GM18873 (cell line): Measurements from ENCODE around the gene KDM4B.

Experiments
- ATAC-seq: cut with Tn5 transposase; IDR thresholded peaks from one replicate; pipeline ENCODE4 v1.9.1; 2021; ENCODE audit warnings: mild to moderate bottlenecking, moderate library complexity, moderate number of reproducible peaks; ENCODE audit not compliant: unreplicated experiment, low FRiP score

Gene KDM4B

DNA sequence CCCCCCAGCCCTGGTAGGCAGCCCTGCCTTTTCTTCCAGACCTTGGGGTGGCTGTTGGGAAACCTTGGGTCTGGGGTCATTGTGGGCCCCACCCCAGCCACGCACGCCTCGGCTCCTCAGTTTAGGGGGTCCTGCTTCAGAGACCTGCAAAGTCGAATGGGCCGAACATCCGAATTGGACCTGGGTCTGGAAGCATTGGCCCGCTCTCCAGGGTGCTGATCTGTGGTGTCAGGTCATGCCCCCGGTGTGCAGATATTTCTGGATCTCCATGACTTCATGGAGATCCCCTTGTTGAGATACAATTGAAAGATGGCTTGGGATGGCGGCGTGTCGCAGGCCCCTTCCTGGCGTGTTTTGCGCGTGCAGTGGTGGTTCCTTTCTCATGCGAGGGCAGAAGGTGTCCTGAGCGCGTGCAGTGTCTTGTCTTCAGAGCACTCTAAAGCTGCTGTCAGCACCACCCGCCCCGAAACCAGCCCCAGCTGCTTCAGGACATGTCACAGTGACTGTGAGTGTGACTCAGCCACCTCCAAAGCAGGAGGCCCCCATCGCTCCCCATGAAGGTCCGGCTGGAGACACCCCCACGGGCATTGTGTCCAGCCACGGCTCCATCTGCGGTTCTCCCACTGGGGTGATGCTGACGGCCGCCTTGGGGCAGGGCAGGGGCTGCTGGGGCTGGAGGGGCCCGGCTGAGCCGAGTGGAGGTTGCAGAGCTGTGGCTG, 112.7 kb downstream of the KDM4B start:
- no peak for ATAC-seq

DNA sequence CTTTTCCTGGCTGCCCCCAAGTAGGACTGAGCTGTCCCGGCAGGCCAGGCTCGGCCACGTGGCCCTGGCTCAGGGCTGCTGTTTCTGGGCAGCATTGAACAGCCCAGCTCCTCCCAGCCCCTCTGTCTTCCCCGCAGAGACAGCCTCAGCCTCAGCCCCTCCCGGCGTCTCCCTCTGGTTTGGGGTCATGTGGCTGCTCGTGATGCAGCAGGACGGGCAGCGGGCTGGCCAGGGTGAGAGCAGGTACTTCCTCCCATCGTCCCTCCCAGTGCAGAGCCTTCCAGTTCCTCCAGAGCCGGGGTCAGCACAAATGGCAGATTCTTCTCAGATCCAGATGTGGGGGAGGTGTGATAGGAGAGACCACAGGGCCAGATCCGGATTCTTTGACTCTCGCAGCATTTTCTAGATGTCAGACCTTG, 114.6 kb downstream of the KDM4B start:
- ATAC-seq = no peak

DNA sequence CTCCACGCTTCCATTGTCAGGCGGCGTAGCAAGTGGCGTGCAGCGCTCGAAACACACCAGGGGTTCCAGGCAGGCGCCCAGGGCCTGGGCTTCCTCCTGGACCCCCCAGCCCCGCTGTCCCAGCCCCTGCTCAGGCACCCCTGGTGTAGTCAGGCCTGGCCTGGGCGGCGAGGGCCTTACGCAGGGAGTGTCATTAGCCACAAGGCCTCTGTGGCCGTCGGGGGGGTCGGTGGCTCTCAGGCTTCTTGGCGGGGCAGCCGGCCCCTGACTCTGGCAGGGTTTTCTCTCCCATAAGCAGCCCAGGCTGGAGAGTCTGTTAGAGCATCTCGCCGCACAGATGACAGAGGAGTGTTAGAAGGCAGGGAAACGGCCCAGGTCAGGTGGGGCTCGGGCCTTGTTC, 116.7 kb downstream of the KDM4B start:
- ATAC-seq = no peak

DNA sequence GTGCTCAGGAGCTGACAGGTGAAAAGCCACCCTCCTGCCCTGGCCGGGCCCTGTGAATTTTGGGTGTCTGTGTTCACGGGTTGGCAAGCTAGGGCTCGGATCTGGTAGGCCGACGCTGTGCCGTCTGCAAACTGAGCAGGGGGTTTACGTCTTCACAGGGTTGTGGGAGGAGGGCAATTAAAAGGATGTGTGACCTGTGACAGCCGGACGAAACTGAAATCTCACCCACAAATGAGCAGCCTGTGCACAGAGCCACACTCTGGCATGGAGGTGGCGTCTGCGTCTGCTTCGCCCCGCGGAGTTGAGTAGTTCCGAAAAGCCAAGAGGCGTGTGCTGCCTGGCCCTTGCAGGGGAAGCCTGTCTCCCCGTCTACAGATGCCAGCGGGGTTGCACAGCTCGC, 117.3 kb downstream of the KDM4B start:
- ATAC-seq = no peak

DNA sequence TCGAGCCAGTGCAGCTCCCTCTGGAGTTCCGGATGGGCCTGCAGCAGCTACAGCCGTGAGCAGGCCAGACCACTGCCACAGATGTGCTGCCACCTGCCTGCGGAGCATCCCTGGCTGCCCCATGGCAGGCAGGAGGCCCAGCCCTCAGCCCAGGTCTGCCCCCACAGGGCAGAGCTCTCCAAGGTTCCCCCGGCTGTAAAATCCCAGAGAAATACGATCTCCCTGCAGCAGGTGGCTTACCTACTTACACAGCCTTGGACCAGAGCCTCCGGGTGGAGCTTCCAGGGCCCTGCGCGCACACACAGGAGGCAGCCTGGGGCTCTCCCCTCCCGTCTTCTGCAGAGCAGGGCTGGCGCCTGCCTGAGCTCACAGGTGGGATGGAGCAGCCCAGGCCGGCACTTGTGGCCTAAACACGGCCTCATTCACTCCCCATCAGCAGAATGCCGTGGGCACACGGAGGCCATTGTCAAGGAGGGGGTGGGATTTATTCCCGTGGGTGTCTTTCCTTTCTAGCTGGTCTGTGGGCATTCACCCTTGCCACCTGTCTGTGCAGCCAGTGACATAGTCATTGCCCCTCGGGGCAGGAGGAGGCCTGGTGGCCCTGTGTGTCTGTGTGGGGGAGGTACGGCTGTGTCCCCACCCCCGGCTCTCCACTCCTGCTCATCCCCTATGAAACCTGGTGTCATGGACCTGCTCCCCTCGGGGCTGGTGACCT, 118.0 kb downstream of the KDM4B start:
- ATAC-seq = no peak

DNA sequence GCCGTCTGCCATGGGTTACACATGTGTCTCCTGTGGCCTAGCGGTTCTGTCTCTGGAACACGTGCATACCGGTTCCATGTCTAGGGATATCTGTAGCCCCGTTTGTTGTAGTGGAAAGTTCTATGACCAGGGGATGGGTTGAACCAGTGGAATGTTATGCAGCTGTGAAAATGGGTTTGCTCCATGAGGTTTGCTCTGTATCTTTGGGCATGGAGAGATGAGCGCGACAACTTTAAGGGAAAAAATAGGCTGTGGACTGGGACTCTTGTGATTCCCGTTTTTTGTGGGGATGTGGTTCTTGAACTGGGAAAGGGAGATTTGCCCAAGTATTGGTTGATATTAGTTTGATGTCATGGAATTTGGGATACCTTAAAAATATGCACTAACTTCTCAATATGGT, 120.4 kb downstream of the KDM4B start:
- no peak for ATAC-seq

DNA sequence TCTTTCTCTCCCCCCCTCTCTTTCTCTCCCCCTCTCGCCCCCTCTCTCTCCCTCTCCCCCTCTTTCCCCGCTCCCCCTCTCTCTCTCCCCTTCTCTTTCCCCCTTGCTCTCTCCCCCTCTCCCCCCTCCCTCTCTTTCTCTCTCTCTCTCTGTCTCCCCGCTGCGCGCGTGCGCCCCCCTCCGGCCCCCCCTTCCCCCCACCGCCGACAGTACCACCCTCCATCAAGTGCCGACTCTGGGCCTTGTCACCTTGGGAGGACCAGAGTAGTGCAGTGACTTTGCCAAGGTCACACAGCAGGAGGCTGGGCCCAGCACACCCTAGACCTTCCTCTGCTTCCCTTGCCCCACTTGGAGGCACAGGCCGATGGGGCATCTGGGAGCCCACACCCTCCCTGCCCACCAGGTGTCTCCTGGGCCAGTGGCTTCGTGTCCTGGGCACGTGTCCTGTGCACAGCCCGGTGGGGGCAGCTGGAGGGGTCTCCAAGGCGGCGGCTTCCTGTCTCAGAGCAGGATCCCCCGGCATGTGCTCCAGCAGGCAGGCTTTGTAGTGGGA, 121.6 kb downstream of the KDM4B start:
- ATAC-seq = no peak

DNA sequence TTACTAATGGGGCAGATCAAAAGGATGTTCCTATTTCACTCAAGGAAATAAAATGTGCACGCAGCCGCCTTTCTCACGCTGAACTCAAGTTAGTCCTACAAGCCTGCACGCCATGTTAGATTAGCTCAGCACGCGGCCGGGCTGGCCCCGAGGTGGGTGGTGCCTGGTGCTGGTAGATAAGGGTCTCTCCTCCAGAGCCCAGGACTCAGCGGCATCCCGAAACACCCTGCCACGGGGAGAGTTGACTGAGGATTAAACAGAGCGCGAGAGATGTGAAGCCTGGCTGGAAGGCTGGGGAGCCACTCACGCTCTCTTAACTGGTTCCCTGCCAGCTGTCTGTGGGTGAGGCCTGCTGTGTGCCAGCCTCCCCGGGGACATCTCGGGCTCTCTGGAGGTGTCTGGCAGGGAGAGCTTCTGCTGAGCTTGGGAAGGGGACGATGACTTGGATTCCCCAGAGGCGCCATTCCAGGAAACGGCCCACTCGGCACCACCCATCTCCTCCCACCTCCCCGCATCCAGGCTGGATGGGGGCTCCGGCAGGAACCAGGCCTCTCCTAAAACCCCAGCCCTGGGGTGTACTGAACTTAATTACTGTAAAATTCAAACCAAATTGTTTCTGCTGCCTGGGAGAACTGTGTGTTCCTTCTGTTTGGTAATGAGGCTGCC, 122.2 kb downstream of the KDM4B start:
- ATAC-seq = no peak

DNA sequence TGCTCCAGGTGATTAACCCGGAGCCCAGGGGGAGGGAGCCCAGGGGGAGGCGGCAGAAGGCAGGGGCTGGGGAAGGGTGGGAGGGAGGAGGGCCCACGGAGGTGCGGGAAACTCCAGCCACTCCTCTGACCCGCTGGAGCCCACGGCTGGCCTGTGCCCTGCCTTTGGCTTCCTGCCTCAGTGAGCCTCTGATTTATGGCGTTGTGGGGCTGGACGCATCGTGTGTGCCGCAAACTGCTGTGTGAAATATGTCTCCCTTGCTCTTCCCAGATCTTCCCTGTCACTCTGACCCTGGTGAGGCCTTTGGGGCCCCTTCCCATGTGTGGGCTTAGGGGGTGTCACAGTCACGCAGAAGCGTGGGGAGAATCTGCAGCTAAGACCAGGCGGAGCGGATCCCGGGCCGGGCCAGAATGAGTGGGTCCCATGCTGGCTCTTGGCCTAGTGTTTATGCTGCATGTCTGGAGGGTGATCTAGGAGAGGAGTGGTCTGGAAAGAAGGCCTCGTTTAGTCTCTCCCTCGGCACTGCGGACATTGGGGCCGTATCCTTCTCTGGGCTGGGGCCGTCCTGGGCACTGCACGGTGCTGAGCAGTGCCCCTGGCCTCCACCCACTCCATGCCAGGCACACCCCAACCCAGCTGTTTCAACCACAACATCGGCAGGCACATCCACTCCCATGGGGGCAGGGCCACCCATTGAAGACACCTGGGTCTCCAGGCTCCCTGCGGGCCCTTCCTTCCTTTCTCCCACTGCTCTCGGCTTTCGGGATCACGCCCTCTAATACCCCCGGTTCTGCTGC, 123.0 kb downstream of the KDM4B start:
- ATAC-seq = no peak

DNA sequence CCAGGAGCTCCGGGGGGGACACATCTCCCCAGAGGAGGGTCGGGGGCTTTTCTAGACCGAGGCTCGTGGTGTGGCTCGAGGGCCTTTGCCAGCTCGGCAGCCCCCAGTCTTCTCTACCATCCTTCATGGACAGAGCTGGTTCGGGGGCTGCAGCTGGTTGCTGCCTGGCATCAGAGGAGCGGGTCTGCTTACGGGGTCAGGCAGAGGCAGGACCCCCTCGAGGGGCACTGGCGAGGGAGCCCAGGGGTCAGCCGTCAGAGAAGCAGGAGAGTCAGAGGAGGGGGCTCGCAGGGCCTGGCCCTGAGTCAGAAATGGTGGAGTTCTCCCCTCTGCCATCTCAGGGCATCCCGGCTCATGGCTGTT, 123.5 kb downstream of the KDM4B start:
- no peak for ATAC-seq

DNA sequence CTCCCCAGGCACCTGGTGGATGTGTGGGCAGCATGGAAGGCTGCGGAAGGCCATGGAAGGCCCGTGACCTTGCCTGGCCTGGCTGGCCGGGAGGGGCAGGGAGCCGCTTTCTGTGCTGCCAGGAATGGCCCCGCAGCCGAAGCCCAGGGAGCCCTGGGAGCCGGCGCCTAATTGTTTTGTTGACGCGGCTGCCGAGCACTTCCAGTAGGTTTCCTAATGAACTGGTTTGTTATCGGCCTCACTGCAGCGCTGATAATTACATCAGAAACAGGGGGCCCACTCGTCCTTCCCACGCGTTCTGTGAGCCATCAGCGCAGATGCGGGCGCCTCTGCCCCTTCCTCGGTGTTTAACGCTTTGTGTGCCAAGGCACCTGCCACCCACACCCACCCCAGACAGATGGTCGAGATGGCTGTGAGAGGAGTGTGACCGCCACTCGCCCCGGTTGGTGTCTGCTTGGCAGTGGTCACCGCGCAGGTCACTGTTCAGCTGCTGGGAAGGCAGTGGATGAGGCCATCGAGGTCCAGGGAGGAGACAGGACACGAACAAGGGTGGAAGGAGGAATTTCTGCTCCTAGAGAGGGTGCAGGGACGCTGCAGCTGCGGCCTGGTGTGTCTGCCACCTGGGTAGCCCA, 124.5 kb downstream of the KDM4B start:
- ATAC-seq = no peak

DNA sequence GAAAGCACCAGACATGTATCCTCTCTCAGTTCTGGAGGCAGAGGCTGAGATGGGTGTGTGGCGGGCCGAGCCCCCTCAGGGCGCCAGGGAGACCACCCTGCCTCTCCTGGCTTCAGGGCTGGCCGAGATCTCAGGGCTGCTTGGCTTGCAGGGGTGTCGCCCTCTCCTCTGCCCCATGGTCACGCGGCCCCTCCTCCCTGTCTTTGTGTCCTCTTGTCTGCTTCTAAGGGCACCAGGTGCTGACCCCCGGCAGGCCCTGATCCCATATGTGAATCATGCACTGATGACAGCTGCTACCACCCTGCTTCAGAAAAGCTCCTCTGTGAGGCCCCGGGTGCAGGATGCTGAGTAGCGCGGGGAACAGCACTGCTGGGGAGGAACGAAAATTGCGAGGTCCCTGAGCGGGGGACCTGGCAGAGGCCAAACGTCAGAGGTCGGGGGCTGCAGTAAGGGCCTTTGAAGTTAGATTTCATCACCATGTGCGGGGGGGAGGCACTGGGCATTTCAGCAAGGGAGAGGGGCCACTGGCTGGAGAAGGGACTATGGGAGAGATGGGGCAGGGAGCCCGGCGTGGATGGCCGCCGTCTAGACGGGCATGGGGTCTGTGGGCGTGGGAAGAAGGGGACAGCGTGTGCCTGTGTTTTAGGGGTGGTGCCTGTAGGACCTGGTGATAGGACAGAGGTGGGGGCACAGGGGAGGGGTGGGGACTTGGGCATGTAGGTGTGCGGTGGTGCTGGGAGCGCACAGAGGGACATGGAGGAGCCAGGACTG, 125.2 kb downstream of the KDM4B start:
- no peak for ATAC-seq

DNA sequence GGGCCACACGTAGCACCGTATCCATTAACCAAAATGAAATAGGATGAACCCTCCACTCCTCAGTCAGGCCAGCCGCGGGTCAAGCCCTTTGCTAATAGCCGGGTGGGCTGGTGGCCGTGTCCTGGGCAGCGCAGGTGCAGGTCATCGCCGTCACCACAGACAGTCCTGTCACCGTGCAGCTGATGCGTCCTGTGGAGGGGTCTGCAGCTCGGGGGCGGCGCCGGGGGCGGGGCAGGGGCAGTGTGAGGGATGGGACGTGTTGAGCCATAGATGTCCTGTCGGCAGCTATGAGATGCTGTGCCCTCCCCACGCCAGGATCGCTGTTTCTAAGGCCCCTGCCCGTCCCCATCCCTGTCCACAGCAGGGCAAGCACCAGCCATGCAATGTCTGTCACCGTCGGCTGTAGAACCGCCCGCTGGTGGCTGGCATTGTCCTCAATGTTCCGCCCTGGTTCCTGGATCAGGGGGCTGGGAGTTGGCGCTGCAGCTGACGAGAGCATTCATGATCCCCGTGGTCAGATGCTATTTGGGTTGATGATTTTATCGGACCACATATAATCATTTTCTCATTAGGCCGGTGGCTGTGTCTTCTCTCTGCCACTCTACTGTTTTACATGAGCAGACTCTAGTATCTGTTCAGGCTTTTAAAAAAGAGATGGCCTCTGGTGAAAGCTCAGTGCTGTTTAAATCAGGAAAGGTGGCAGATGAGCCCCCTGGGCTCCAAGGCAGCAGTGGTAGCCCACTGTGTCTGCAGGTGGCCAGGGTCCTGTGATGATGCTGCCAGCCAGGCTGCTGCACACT, 126.1 kb downstream of the KDM4B start:
- ATAC-seq = no peak

DNA sequence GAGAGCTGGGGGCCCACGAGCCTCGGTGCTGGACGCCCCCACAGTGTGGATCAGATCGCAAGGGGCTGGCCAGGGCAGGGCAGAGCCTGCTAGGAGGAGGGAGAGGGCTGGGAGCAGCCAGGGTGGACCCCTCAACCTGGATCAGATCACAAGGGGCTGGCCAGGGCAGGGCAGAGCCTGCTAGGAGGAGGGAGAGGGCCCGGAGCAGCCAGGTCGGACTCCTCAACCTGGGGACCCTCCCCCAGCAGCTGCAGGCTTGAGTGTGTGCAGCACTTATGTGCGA, 126.6 kb downstream of the KDM4B start:
- no peak for ATAC-seq

DNA sequence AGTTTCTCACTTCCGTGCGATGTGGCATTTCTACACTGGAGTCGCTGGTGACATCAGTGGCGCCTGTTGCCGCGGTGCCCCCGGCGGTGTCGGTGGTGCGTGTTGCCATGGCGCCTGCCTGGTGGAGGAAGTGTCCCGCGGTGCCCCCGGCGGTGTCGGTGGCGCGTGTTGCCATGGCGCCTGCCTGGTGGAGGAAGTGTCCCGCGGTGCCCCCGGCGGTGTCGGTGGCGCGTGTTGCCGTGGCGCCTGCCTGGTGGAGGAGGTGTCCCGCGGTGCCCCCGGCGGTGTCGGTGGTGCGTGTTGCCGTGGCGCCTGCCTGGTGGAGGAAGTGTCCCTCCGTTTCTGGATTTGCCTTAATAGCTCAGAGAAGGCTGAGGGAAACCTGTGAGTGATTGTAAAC, 127.6 kb downstream of the KDM4B start:
- no peak for ATAC-seq

DNA sequence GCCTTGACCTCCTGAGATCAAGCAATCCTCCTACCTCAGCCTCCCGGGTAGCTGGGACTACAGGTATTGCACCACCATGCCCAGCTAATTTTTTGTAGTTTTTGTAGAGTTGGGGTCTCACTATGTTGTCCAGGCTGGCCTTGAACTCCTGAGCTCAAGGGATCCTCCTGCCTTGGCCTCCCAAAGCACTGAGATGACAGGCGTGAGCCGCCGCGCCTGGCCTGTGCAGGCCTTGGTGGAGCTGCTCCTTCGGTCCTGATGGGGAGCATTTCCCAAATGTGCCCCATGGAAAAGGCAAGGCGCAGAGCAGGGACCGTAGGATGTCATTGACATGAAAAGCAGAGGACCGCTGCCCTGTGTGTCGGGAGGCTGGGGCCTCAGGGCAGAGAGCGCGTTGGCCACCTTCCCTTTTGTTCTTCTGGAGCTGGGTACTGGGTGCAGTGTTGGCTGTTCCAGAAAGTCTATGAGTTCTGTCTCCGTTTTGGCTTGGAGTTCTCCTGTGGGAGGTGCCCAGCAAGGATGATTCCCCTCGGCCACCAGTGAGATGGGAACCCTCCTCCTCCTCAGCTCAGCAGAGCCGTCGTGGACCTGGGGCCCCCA, 128.5 kb downstream of the KDM4B start:
- no peak for ATAC-seq

DNA sequence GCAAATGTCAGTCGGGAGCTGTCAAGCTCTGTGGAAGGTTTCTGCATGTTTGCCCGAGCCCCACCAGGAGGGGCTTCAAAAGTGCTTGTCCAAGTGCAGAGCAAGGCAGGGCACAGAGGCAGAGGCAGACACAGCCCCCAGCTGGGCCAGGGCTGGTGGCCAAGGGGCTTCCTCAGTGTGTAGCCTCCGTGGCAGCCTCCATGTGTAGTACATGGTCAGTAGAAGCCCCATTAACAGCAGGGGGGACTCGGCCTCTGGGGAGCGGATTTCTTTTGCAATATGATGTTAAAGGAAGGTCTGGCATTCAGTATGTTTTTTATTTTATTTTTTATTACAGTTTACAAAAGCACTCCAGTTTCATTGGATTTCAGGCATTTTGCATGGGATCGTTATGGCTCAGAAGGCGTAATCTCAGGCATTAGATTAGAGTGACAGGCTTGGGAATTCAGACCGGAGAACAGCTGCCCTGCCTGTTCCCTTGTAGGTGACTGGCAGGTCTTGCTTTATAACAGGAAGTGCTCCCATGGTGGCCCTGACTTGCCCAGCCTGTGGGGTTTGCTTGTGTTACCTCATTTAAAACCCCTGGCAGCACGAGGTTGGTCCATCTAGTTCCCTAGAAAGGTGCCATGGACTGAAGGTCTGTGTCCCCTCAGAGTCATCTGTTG, 129.2 kb downstream of the KDM4B start:
- no peak for ATAC-seq

DNA sequence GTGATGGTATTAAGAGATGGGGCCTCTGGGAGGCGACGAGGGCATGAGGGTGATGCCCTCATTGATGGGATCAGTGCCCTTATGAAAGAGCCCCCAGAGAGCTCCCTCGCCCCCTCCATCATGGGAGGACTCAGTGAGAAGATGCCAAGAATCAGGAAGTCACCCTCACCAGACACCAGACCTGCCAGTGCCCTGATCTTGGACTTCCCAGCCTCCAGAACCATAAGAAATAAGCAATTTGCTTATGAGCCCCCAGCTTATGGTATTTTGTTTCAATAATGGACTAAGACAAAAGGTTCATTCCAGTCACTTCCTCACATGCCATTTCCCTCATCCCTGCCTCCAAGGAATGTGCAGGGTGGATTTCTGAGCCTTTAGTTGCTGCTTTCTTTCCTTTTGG, 129.7 kb downstream of the KDM4B start:
- ATAC-seq = no peak
